Common myeloid progenitor, CD34-positive (primary cell): ENCODE data around the gene RRAS.

Source experiments
- CTCF ChIA-PET: fragments of 350-600 bp; sonication (Branson Sonifier 250); formaldehyde crosslinking; loops from one replicate; lab custom pipeline; 2021; ENCODE audit warnings: antibody characterized with exemption; lab: Charles Lee
- POLR2A ChIA-PET: fragments of 350-600 bp; sonication (Branson Sonifier 250); formaldehyde crosslinking; loops from one replicate; lab custom pipeline; 2021; ENCODE audit warnings: antibody characterized with exemption; lab: Charles Lee
- DNase-seq, 3 donors: peaks; one replicate each; pipeline versions ENCODE4 v3.0.0 to v3.0.0-alpha.2; 2013
- H3K27ac ChIP-seq, 2 experiments: 1 replicate in 1 of 2; 2 replicates in 1 of 2; pipeline ENCODE4 v1.7.0; 2013; ENCODE audit warnings: inconsistent platforms in 2 of 2, low read length in 2 of 2, mild to moderate bottlenecking in 2 of 2, low read depth in 1 of 2, moderate library complexity in 1 of 2; ENCODE audit not compliant: severe bottlenecking in 2 of 2, insufficient read depth in 1 of 2, poor library complexity in 1 of 2
- H3K27me3 ChIP-seq, 5 experiments: replicated peaks in 2 of 5; 1 replicate in 3 of 5; 2 replicates in 2 of 5; pipeline versions ENCODE4 v1.6.1 to v1.7.0; 2013; ENCODE audit warnings: low read length in 4 of 5, mild to moderate bottlenecking in 2 of 5, moderate library complexity in 2 of 5, inconsistent platforms in 1 of 5; ENCODE audit not compliant: insufficient read depth in 5 of 5, control insufficient read depth in 4 of 5
- H3K36me3 ChIP-seq, 4 experiments: 1 replicate in 2 of 4; 2 replicates in 2 of 4; pipeline versions ENCODE4 v1.6.1 to v1.7.0; 2013; ENCODE audit warnings: low read length in 3 of 4, control low read depth in 1 of 4, mild to moderate bottlenecking in 1 of 4; ENCODE audit not compliant: control insufficient read depth in 4 of 4, insufficient read depth in 4 of 4
- H3K4me1 ChIP-seq, 4 experiments: 1 replicate in 3 of 4; 2 replicates in 1 of 4; pipeline versions ENCODE4 v1.6.1 to v1.7.1; 2013; ENCODE audit warnings: low read length in 3 of 4, mild to moderate bottlenecking in 3 of 4, control low read depth in 1 of 4, inconsistent platforms in 1 of 4, moderate library complexity in 1 of 4; ENCODE audit not compliant: control insufficient read depth in 4 of 4, insufficient read depth in 4 of 4; ENCODE audit errors: control extremely low read depth in 1 of 4
- H3K4me3 ChIP-seq, 7 experiments: 1 replicate in 4 of 7; 2 replicates in 3 of 7; pipeline versions ENCODE4 v1.5.1 to v1.7.0; 2013; ENCODE audit warnings: mild to moderate bottlenecking in 7 of 7, low read length in 6 of 7, moderate library complexity in 6 of 7, inconsistent platforms in 2 of 7, low read depth in 2 of 7, control low read depth in 1 of 7; ENCODE audit not compliant: insufficient read depth in 4 of 7, control insufficient read depth in 1 of 7; ENCODE audit errors: extremely low read depth in 1 of 7
- H3K9me3 ChIP-seq, 5 experiments: 1 replicate in 4 of 5; 2 replicates in 1 of 5; pipeline versions ENCODE4 v1.6.1 to v1.7.1; 2013; ENCODE audit warnings: low read length in 4 of 5, mild to moderate bottlenecking in 2 of 5, inconsistent platforms in 1 of 5, low read depth in 1 of 5, moderate library complexity in 1 of 5; ENCODE audit not compliant: control insufficient read depth in 4 of 5, insufficient read depth in 2 of 5; ENCODE audit errors: control extremely low read depth in 1 of 5
- WGBS: methylation state at CpG from one replicate; pipeline ENCODE4 v1.1.5; 2013; ENCODE audit not compliant: insufficient coverage; 5-methylcytosine and 5-hydroxymethylcytosine counted together

Gene RRAS

DNA sequence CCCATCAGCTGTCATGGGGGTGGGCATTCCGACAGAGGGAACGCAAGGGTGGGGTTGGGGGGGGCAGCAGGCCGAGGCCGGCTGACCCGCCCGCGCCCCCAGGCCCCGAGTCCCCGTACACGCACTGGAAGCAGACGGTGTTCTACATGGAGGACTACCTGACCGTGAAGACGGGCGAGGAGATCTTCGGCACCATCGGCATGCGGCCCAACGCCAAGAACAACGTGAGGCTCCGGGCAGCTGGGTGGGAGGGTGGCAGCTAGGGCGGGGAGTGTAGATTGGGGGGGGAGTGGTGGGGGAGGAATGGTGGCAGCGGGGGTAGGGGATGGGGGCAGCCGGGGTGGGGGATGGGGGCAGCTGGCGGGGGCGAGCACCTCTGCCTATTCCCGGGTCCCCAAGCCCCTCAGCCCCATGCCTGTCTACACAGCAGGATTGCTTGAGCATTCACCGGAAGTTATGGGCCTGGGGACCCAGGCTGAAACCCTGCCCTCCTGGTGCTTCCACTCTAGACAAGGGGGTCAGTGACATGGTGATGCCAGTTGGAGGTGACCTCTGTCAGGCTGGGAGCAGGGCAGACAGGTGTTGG lies 46.7 kb upstream of the RRAS start:
- POLR2A ChIA-PET, result no interaction called here
- no peaks in the 10 kb centered on the region for H3K9me3 ChIP-seq
- H3K36me3 ChIP-seq, result peaks cover 9 to 74% (median 43%) of the 10 kb centered on the region in 4 experiments
- H3K27ac ChIP-seq, result no peak overlapping the region
- H3K27me3 ChIP-seq, result peaks cover 0 to 27% (median 17%) of the 10 kb centered on the region in 5 experiments
- no peak for DNase-seq
- H3K4me1 ChIP-seq, result peaks cover 0 to 47% (median 29%) of the 10 kb centered on the region in 4 experiments
- WGBS, result 92% methylated on average over 13 of the region's 27 CpGs
- H3K4me3 ChIP-seq, result no peak overlapping the region
- CTCF ChIA-PET, result interaction anchor here (1.0 to 2.4 kb wide), 2 partner anchors 9 to 77 kb away, joined by 3 to 7 read pairs; partner anchors contain the start of genes PRMT1 and TSKS

DNA sequence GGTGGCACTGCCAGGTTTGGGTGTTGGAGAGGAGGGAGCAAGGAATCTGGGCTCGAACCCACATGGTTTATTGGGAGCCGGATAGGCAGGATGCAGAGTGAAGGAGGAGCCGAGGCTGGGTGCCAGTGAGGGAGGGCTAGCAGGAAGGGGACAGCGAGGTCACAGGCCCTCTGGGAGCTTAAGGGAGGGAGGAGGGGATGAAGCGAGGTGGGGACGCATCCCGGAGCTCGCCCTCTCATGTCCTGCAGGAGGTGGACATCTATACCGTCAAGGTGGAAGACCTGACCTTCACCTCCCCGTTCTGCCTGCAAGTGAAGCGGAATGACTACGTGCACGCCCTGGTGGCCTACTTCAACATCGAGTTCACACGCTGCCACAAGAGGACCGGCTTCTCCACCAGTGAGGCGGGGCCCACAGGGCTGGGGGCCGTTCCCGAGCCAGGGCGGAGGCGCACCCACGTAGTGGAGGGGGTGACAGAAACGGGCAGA lies 45.9 kb upstream of the RRAS start:
- H3K27me3 ChIP-seq, result peaks cover 0 to 20% (median 14%) of the 10 kb centered on the region in 5 experiments
- no peak for DNase-seq
- ChIA-PET CTCF (interaction anchor here (1.0 to 2.4 kb wide), 4 partner anchors 8 to 77 kb away, joined by 3 to 7 read pairs (median 4); partner anchors contain the start of genes PRMT1 and TSKS), POLR2A (interaction anchor here (0.6 kb wide), 1 partner anchor 113 kb away, joined by 6 read pairs; no protein-coding TSS in a partner anchor)
- H3K9me3 ChIP-seq, result no peaks in the 10 kb centered on the region
- no peak overlapping the region for H3K27ac ChIP-seq
- 96% methylated on average over 22 of the region's 23 CpGs for WGBS
- peaks cover 0 to 41% (median 25%) of the 10 kb centered on the region in 4 experiments for H3K4me1 ChIP-seq
- no peak overlapping the region for H3K4me3 ChIP-seq
- peaks cover 9 to 74% (median 43%) of the 10 kb centered on the region in 4 experiments for H3K36me3 ChIP-seq

DNA sequence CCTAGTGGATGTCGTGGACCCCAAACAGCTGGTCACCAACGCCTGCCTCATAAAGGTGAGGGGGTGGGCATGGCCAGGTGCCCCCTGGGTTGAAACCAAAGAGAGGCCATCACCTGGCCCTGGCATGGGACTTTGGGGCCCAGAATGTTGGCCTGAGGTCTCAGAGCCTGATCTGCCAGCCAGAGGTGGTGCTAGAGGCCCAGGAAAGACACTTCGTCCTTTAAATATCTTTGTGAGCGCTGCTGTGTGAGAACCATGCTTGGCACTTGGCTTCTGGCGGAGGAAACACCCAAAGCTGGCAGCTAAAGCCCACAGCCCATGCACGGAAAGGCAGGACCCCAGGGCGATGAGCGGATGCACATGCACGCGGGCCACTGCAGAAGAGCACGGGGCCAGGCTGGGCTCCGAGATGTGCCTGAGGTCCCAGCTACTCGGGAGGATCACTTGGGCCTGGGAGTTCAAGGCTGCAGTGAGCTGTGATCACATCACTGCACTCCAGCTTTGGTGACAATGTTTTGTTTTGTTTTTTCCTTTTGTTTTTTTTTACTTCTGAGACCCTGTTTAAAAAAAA lies 45.1 kb upstream of the RRAS start:
- no peak for DNase-seq
- Histone ChIP-seq H3K27ac (no peak overlapping the region), H3K9me3 (no peaks in the 10 kb centered on the region), H3K36me3 (peaks cover 9 to 79% (median 43%) of the 10 kb centered on the region in 4 experiments), H3K4me3 (no peak overlapping the region), H3K4me1 (peaks cover 0 to 40% (median 27%) of the 10 kb centered on the region in 4 experiments), H3K27me3 (peaks cover 0 to 12% (median 6%) of the 10 kb centered on the region in 5 experiments)
- POLR2A ChIA-PET, result interaction anchor here (0.6 kb wide), 1 partner anchor 113 kb away, joined by 6 read pairs; no protein-coding TSS in a partner anchor
- WGBS, result 97% methylated on average over 12 of the region's 13 CpGs
- CTCF ChIA-PET, result interaction anchor here (0.6 to 1.4 kb wide), 5 partner anchors 12 to 125 kb away, joined by 3 to 4 read pairs (median 3); no protein-coding TSS in a partner anchor

DNA sequence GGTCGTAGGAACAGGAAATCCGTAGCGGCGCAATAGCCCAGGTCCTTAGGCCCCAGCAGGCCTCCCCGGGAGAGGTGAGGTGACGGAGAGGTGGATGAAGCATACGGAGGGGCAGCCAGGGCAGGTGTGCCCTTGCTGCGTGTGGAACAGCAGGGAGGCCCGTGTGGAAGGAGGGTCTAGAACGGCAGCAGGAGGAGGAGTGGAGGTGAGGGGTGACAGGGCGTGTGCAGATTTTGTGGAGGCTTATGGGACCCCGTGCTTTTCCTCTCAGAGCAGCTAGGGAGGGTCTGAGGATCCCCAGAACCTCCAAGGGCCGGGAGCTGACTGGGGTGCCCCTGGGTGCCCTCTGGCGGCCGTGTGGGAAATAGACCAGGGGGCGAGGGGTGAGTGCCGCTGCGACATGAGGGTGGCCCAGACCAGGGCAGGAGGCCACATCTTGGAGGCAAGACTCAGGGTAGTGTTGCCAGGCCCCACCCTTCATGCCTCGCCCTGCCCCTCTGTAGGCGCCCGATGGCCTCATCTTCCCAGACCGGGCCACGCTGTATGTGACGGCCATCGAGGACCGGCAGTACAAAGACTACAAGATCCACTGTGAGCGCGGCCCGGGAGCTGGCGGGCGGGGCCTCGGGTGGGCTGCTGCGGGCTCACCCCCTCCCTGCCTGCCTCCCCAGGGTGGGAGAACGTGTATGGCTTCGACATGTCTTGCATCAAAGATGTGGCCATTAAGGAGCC lies 44.5 kb upstream of the RRAS start:
- Histone ChIP-seq H3K36me3 (peaks cover 9 to 75% (median 43%) of the 10 kb centered on the region in 4 experiments), H3K27me3 (peaks cover 0 to 5% (median under 1%) of the 10 kb centered on the region in 5 experiments), H3K27ac (no peak overlapping the region), H3K9me3 (no peaks in the 10 kb centered on the region), H3K4me1 (peaks cover 0 to 40% (median 30%) of the 10 kb centered on the region in 4 experiments), H3K4me3 (no peak overlapping the region)
- WGBS, result 92% methylated on average over 32 of the region's 35 CpGs
- POLR2A ChIA-PET, result interaction anchor here (1.2 kb wide), 1 partner anchor 82 kb away, joined by 3 read pairs; the partner anchor contains the start of gene AP2A1
- CTCF ChIA-PET, result interaction anchor here (0.8 to 1.4 kb wide), 3 partner anchors 11 to 77 kb away, joined by 3 to 4 read pairs (median 4); no protein-coding TSS in a partner anchor
- no peak for DNase-seq

DNA sequence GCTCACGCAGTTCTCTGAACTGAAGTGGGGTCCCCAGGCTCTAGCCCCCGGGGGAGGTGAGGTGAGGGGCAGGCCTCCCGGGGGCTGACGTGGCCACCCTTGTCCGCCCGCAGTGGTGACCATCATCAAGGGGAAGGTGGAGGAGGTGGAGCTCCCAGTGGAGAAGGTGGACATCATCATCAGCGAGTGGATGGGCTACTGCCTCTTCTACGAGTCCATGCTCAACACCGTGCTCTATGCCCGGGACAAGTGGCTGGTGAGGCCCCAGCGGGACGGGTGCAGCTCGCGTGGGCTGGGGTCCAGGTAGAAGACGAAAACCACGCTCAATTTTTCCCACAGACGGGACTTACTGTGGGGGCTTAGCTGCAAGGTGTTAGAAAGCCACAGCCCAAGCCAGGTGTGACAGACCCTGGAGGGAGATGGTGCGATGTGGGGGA lies 43.9 kb upstream of the RRAS start:
- H3K4me3 ChIP-seq, result no peak overlapping the region
- H3K27ac ChIP-seq, result no peak overlapping the region
- no peak for DNase-seq
- WGBS, result 98% methylated on average over 14 of the region's 18 CpGs
- H3K4me1 ChIP-seq, result peaks cover 0 to 38% (median 32%) of the 10 kb centered on the region in 4 experiments
- H3K27me3 ChIP-seq, result no peaks in the 10 kb centered on the region
- peaks cover 9 to 70% (median 41%) of the 10 kb centered on the region in 4 experiments for H3K36me3 ChIP-seq
- no peaks in the 10 kb centered on the region for H3K9me3 ChIP-seq
- POLR2A ChIA-PET, result interaction anchor here (1.2 kb wide), 1 partner anchor 83 kb away, joined by 3 read pairs; the partner anchor contains the start of gene AP2A1
- CTCF ChIA-PET, result no interaction called here

DNA sequence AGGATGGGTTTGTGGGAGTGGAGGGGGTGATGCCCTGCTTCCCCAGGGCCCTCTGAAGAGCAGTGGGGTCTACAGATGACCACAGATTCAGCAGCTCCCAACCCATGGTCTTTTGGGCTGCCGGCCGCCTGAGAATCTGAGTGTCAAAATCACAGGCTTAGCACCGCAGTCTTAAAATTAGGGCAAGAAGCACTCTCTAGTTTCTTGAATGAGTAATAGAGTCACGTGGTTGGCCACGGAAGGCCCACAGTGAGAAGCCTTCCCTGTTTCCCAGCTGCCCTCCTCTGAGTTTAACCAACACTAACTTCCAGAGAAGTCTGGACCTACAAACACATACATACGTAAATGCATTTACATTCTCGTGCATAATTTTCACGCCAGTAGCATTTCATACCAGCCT lies 42.3 kb upstream of the RRAS start:
- H3K4me1 ChIP-seq, result peaks cover 4 to 33% (median 32%) of the 10 kb centered on the region in 4 experiments
- H3K4me3 ChIP-seq, result no peak overlapping the region
- POLR2A ChIA-PET, result no interaction called here
- DNase-seq, result no peak
- H3K9me3 ChIP-seq, result no peaks in the 10 kb centered on the region
- 99% methylated on average over 8 of the region's 8 CpGs for WGBS
- no peak overlapping the region for H3K27ac ChIP-seq
- H3K36me3 ChIP-seq, result peaks cover 9 to 56% (median 35%) of the 10 kb centered on the region in 4 experiments
- CTCF ChIA-PET, result interaction anchor here (1.0 kb wide), 1 partner anchor 81 kb away, joined by 3 read pairs; the partner anchor contains the start of gene TSKS
- H3K27me3 ChIP-seq, result no peaks in the 10 kb centered on the region
